Islet of Langerhans (tissue), 1 donor: ENCODE data around the gene FASN.

ENCODE experiments used
- FAIRE-seq: peaks from one replicate; lab custom pipeline; 2011; peaks lifted over from hg19 to GRCh38; lab: Jason Lieb, UNC

FASN gene

DNA sequence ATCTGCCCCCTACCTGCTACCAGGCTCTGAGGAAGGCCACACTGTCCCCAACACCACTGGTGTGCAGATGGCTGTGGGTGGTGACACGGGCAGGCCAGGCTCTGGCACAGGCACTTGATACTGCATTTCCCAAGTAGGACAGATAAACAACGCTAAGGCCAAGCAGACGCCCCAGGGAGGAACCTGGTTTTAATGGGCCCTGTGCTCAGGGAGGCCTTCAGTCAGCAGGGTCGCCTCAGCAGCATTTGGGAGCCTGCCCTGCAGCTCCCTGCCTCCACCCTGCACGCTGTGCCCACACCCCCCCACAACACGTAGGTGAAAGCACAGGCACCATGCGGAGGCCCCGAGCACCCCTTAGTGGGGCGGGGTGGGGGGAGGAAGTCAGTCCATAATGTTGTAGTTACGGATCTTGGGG, 3.3 kb upstream of the FASN start:
- FAIRE-seq: no peak

DNA sequence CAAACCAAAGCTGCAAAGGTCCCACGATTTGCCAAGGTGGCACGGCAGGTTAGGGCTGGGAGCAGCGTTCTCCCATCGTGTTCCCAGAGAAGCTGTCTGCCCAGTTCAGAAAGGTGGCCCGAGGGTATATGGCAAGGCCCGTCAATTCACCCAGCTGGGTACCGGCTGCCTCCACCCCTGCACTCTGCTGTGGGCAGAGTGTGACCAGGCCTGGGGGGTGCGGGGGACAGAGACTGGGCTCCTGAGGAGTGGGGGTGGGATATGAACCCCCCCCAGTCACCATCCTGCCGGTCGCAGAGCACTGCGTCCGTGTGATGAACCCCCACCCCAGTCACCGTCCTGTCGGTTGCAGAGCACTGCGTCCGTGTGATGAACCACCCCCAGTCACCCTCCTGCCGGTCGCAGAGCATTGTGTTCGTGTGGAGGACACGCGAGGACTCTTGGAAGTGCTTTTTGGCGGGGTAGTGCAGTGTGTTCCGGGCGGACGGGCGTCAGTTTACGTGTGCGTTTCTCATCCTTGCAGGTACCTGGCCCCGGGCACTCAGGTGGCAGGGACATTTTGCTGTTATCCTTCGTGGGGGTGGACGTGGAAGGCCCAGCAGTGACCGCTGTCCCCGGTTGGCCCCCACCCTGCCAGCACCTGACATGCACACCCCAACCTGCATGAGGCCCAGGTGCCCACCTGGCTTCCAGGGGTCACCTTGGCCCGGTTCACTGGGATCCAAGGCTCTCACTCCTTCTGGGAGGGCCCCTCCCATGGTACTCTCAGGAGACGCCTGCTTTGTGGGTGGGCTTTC, 2.7 kb upstream of the FASN start:
- FAIRE-seq: no peak

DNA sequence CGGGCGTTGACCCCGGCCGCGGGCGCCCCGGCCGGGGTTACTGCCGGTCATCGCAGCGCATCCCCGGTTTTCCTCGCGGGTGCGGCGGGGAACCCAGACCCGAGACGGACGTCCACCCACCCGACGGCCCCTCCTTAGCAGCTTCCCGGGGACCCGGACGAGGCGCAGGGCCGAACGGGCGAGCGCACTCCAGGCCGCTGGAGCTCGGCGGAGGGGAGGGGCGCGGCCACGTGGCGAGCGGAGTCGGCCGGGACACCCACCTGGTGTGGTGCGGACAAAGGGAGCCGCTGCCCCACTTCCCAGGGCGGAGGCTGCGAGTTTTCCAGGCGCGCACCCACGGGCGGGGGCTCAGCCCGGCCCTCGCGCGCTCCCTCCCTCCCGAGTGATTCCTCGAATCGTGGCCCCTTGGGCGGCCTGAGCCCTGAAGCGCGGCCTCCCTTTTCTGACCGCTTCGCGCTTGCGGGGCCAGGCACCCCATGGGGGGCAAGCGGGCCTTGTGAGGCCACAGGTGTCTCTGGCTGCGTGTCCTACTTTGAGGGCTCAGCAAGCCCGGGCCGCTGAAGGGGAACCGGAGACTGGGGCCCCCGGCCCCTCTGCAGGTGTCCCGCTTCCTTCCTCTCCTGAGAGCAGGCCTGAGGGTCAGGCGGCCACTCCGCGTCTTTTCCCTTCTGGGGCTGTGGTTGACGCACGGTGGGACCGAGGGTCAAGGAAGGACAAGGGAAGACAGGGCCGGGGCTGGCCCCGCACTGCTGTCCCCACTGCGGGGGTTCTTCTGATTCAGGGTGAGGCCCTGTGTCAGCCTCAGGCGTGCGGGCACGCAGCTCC, 1.1 kb upstream of the FASN start:
- no peak for FAIRE-seq

DNA sequence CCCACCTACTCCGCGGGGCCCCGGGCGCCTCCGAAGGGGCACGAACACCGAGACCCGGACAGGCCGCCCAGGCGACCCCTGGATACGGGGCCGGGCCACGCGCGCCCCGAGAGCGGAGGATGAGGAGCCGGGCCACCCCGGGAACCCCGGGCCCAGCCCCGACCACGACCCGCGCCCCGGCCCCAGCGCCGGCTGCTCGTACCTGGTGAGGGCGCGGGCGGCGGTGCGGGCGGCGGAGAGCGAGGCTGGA, 192 bp downstream of the FASN start:
- no peak for FAIRE-seq

GRCh38 chr17:82097184-82097918, 685 bp downstream of the FASN start:
- FAIRE-seq: no peak

- FAIRE-seq: no peak
Observed at GRCh38 chr17:82096709-82097183, 1.3 kb downstream of the FASN start.

- no peak for FAIRE-seq
Observed at GRCh38 chr17:82095777-82096708, 2.0 kb downstream of the FASN start.

DNA sequence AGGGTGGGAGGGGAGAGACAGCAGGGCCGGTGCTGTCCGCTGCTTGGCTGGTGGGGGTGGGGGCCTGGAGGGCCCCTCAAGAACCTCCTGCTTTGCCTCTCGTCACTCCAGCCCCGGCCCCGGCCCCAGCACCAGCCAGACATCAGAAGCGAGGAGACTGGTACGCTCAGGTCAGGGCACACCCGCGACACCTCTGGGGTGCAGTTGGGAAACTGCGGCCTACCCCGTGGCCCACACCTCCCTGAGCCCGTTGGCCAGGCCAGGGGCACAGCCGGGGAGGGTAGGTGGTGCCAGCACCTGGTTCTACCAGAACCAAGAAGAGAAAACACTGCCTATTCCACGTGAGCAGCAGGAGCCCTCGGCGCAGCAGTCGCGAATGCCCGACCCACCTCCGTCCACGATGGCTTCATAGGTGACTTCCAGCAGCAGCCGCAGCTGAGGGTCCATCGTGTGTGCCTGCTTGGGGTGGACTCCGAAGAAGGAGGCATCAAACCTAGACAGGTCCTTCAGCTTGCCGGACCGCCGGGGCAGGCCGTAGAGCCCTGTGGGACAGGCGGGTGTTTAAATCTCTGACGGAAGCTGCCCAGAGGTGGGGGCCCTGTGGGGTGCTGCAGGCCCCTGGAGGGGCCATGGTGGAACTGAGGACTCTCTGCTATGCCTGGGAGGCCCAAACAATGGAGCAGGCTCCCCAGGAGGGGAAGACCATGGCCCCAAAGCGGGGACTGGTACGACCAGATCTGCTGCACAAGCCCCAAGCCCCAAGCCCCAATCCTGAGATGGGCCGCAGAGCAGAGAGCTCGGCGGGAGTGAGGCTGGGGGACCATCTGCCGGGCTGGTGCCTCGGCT, 2.9 kb downstream of the FASN start:
- FAIRE-seq: no peak

DNA sequence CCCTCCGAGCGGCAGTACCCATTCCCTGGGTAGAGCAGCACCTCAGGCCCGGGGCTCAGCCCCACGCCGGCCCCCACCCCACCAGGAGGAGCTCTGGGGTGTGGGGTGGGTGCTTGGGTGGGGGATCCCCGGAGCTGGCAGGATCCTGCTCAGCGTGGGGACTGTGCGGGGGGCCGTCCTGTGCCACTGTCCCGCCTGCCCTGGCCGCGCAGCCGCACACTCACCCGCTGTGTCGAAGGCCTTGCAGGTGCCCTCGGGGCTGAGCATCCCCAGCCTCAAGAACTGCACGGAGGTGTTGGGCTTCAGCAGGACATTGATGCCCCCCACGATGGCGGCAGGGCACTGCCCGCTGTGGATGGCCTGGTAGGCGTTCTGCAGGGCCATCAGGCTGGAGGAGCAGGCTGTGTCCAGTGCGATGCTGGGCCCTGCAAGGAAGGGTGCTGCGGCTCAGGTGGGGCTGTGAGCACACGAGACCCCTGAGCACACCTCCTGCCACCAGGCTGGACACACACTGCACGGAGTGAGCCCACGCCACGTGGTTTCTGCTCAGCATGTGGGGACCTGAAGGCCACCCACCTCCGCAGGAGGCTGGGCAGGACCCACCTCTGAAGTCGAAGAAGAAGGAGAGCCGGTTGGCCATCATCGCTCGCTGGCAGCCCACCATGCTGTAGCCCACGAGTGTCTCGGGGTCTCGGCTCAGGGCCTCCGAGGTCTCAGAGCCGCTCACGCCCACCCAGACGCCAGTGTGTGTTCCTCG, 4.9 kb downstream of the FASN start:
- no peak for FAIRE-seq

DNA sequence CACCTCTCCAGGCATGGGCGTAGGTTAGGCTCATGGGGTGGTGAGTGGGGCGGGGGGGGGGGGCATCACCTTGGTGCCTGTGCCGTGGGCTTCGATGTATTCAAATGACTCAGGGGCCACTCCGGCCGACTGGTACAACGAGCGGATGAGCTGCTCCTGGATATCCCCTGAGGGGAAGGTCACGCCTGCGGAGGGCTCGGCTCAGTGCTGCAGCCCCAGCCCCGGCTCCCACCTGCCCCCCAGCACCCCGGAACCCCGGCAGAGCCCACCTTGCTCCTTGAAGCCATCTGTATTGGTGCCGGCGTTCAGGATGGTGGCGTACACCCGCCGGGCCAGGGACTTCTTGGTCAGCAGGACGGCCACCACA, 5.4 kb downstream of the FASN start:
- FAIRE-seq: no peak

- FAIRE-seq: no peak
Observed at GRCh38 chr17:82092094-82092586, 5.9 kb downstream of the FASN start.

GRCh38 chr17:82091264-82092066, 6.6 kb downstream of the FASN start:
- no peak for FAIRE-seq

GRCh38 chr17:82090549-82091263, 7.3 kb downstream of the FASN start:
- FAIRE-seq: no peak

DNA sequence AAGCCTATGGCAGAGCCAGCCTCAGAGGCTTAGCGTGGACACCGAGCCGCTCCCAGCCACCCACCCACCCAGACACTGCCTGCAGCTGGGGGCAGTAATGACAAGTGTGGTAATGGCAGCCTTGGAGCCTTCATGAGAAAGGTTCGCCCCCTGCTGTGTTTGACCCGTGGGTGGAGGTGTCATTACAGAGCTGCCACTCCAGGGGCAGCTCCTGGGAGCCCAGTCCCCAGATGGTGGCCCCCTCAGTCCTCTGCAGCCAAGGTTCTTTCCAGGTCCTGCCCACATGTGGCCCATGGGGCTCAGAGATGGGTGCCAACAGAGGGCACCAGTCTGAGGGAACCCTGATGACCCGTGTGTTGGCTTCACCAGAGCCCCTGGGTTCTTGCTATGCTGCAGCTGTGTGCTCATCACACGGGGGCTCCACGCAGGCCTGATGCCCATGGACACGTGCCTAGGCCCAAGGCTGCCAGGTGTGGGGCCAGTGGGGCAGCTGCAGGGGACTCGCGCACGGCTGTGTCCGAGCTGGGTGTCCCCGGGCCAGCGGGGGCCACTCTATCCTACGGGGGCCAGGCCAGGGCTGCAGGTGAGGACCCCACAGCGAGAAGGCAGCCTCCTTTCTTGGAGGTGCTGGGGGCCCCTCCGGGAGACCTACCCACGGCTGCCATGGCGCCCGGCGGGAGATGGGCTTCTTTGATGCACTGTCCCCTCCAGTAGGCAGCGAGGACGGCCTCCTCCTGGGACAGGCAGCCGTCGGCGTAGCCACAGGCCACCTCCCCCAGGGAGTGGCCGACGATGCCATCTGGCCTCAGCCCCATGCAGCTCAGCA, 8.1 kb downstream of the FASN start:
- no peak for FAIRE-seq

- no peak for FAIRE-seq
Observed at GRCh38 chr17:82088838-82089722, 9.0 kb downstream of the FASN start.

DNA sequence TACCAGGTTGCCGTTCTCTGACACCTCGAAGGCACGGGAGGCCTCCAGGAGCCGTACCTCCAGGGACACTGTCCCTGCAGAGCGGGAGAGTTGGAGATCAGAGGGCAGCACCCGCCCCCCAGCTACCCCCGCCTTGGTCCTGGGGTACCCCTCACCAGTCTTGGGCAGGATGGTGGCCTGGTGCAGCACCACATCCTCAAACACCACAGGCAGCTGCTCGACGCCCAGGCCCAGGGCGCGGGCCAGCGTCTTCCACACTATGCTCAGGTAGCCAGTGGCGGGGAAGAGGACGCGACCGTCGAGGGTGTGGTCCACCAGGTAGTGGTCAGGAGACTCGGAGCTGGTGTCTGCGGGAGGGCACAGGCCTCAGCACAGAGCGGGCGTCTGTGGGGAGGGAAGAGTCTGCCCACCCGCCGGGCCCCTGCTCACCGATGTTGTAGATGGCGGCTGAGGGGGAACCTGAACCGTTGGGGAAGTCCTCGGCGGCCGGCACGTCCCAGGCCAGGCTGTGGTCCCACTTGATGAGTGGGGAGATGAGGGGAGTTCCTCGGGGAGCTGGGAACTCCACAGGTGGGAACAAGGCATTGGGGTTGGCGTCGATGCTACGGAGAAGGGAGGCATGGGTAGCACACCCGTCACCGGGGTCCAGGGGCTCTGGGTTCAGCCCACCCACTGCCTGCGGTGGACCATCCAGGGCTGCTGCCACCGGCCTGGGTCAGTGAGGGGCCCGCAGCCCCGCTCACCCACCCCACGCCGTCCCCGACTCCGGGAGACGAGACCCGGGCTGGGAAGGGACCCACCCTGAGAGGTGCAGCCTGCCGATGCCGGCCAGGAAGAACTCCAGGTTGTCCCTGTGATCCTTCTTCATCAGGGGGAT, 9.8 kb downstream of the FASN start:
- FAIRE-seq: no peak
